Heart left ventricle (tissue), 16 donors: ENCODE measurements around the gene KANSL2. TPM values are rescaled to one million over a fixed set of nuclear protein-coding genes. Genes with fewer than 3 reads are reported as not detected.
"Not testable (repeated sequence)": the region's sequence is repeated elsewhere in the genome, so short reads cannot be mapped to it uniquely, and the experiment has no call there.

ENCODE experiments used
- ATAC-seq, 4 donors: fragments of 200-7000 bp; cut with Tn5 transposase; one replicate each; pipeline ENCODE4 v1.9.1; 2020 to 2022; ENCODE audit warnings: moderate library complexity in 4 of 4, mild to moderate bottlenecking in 3 of 4, moderate number of reproducible peaks in 1 of 4
- DNase-seq, 5 donors: peaks; one replicate each; pipeline ENCODE4 v3.0.0-alpha.2; 2020
- H3K27ac ChIP-seq, 12 donors: fragments of 200-600 bp; sonication (generic) in 4 of 12; one replicate each; pipeline versions ENCODE4 v1.5.0 to v1.8.0; 2016 to 2022; ENCODE audit warnings: mild to moderate bottlenecking in 2 of 12
- H3K27me3 ChIP-seq, 9 donors: fragments of 200-600 bp; sonication (generic) in 2 of 9; one replicate each; pipeline versions ENCODE4 v1.5.1 to v1.8.0; 2016 to 2022; ENCODE audit warnings: mild to moderate bottlenecking in 3 of 9
- H3K36me3 ChIP-seq, 9 donors: fragments of 200-600 bp; sonication (generic) in 2 of 9; one replicate each; pipeline versions ENCODE4 v1.5.0 to v1.8.0; 2018 to 2022; ENCODE audit warnings: mild to moderate bottlenecking in 2 of 9
- H3K4me1 ChIP-seq, 12 donors: fragments of 200-600 bp; sonication (generic) in 4 of 12; one replicate each; pipeline versions ENCODE4 v1.5.0 to v1.8.0; 2016 to 2022; ENCODE audit warnings: mild to moderate bottlenecking in 3 of 12
- H3K4me3 ChIP-seq, 12 donors: fragments of 200-600 bp; sonication (generic) in 4 of 12; one replicate each; pipeline versions ENCODE4 v1.5.0 to v1.8.0; 2017 to 2022; ENCODE audit warnings: mild to moderate bottlenecking in 9 of 12, moderate library complexity in 4 of 12
- H3K9me3 ChIP-seq, 12 donors: fragments of 200-600 bp; sonication (generic) in 4 of 12; one replicate each; pipeline versions ENCODE4 v1.5.0 to v1.8.0; 2016 to 2022; ENCODE audit warnings: mild to moderate bottlenecking in 1 of 12
- POLR2A ChIP-seq, 2 donors: fragments of 450-650 bp; IDR thresholded peaks; one replicate each; pipeline ENCODE4 v1.6.1; 2017; ENCODE audit warnings: antibody characterized with exemption in 2 of 2, mild to moderate bottlenecking in 2 of 2, moderate library complexity in 2 of 2
- WGBS, 4 donors: extraction: QIAGEN DNeasy Blood & Tissue Kit in 2 of 4; methylation state at CpG; one replicate each; pipeline versions ENCODE4 v1.1.5 to v1.1.7; 2013 to 2018; 5-methylcytosine and 5-hydroxymethylcytosine counted together
- intact Hi-C, 10 donors: fragments of 100-400 bp; cut with DNase I; formaldehyde crosslinking; loops; one replicate each; pipeline versions ENCODE4 v1.11.1 to v1.14.2; 2022
- polyA plus RNA-seq, 2 donors: library from polyadenylated mRNA; stranded (reverse); fragments of 200-250 nt; gene quantifications; one replicate each; pipeline ENCODE4 v1.2.3, GENCODE V29; 2013
- total RNA-seq, 9 donors: library from RNA; depleted of rRNA in 2 of 9; stranded (reverse); fragments of >200 nt in 2 of 9; fragmentation: NEBNext Ultra II Directional in 3 of 9; extraction: Animal tissue kit (Norgen Biotek cat#: 25700) in 3 of 9; gene quantifications; one replicate each; pipeline versions ENCODE4 v1.1.0 to v1.2.4, GENCODE V29; 2016 to 2023
- TF ChIP-seq, protein P1 (sequence below), 12 donors: fragments of 200-600 bp; sonication (generic) in 4 of 12; IDR thresholded peaks; one replicate each; pipeline versions ENCODE4 v1.5.0 to v1.8.0; 2018 to 2022; ENCODE audit warnings: antibody characterized with exemption in 12 of 12, mild to moderate bottlenecking in 5 of 12
- donor health status: ischemic (EF 13 %, LVEDD 7.1; RV severe dilation, severe dysfunction).
- donor health status: healthy with polysubstance abuse.
- donor health status: DM: no; HTN: yes; CAD: no.
- donor health status: DM: no; HTN: no; CAD: no.
- donor health status: ischemic (EF 25% LVEDD 6.9; RV normal size, moderate dysfunction).
- donor health status: ischemic (EF 25% LVEDD 5.7; RV mildly dilated, moderate dysfunction).
- donor health status: healthy.
- donor health status: DM: yes; HTN: yes; CAD: no.
- donor health status: ischemic (EF 35%, LVEDD 5.7; RV mildly dilated, moderate dysfunction).
- donor health status: nonischemic (EF 11% LVEDD 7.7; RV severe dilation, severe dysfunction).
- donor health status: DM: yes; HTN: yes; CAD: no.
- donor health status: PGD.
- donor health status: ischemic (EF 29% LVEDD 5.4; RV normal size, mild dysfunction).
- donor health status: nonischemic (EF 23%, LVEDD 6.1; RV moderate dilation, normal function).

KANSL2 gene
- total and polyA plus RNA-seq, 11 donors, result 20.1 to 35.6 (median 24.0) TPM

- ATAC-seq (no peak), DNase-seq (no peak)
- H3K4me1 ChIP-seq, result no peaks in the 10 kb centered on the region
- H3K9me3 ChIP-seq, result no peaks in the 10 kb centered on the region
- no peak overlapping the region for H3K4me3 ChIP-seq
- 90 to 100% (median 95%) methylated on average over 3 of the region's 3 CpGs for WGBS, 4 donors
- H3K27me3 ChIP-seq, result peaks cover 0 to 19% (median 0%) of the 10 kb centered on the region in 9 donors
- H3K36me3 ChIP-seq, result no peaks in the 10 kb centered on the region
- TF ChIP-seq, protein P1, sequence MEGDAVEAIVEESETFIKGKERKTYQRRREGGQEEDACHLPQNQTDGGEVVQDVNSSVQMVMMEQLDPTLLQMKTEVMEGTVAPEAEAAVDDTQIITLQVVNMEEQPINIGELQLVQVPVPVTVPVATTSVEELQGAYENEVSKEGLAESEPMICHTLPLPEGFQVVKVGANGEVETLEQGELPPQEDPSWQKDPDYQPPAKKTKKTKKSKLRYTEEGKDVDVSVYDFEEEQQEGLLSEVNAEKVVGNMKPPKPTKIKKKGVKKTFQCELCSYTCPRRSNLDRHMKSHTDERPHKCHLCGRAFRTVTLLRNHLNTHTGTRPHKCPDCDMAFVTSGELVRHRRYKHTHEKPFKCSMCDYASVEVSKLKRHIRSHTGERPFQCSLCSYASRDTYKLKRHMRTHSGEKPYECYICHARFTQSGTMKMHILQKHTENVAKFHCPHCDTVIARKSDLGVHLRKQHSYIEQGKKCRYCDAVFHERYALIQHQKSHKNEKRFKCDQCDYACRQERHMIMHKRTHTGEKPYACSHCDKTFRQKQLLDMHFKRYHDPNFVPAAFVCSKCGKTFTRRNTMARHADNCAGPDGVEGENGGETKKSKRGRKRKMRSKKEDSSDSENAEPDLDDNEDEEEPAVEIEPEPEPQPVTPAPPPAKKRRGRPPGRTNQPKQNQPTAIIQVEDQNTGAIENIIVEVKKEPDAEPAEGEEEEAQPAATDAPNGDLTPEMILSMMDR (IDR thresholded peaks at IDR 0.05), result no peak
- TF ChIP-seq POLR2A (IDR thresholded peaks at IDR 0.05), result no peak
- intact Hi-C loops, result loop anchor here in 1 of 10 donors (10.0 kb wide), 1 partner anchor 445 kb away; the partner anchor contains the start of gene CCDC184
- H3K27ac ChIP-seq, result no peak overlapping the region
Measured at GRCh38 chr12:48629541-48629940, 52.5 kb downstream of the KANSL2 start.

GRCh38 chr12:48627556-48627955, 54.5 kb downstream of the KANSL2 start:
- intact Hi-C loops, result loop anchor here in 1 of 10 donors (10.0 kb wide), 1 partner anchor 443 kb away; the partner anchor contains the start of gene CCDC184
- 74 to 84% (median 78%) methylated on average over 4 of the region's 4 CpGs for WGBS, 4 donors
- Histone ChIP-seq H3K9me3 (peaks cover 0 to 4% (median 0%) of the 10 kb centered on the region in 12 donors), H3K27me3 (peaks cover 0 to 19% (median 0%) of the 10 kb centered on the region in 9 donors), H3K4me1 (no peaks in the 10 kb centered on the region), H3K36me3 (no peaks in the 10 kb centered on the region), H3K27ac (no peak overlapping the region), H3K4me3 (no peak overlapping the region)
- no peak for TF ChIP-seq POLR2A (IDR thresholded peaks at IDR 0.05)
- TF ChIP-seq, protein P1 (IDR thresholded peaks at IDR 0.05), result no peak
- DNase-seq (no peak), ATAC-seq (no peak)

DNA sequence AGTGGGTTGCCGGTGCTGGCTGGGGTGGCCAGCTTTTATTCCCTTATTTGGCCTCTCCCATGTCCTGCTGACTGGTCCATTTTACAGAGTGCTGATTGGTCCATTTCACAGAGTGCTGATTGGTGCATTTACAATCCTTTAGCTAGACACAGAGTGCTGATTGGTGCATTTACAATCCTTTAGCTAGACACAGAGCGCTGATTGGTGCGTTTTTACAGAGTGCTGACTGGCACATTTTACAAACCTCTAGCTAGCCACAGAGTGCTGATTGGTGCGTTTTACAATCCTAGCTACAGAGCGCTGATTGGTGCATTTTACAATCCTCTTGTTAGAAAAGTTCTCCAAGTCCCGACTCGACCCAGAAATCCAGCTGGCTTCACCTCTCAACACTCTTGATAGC, 59.0 kb downstream of the KANSL2 start:
- intact Hi-C loops, result loop anchor here in 1 of 10 donors (10.0 kb wide), 1 partner anchor 438 kb away; the partner anchor contains the start of gene CCDC184
- H3K27me3 ChIP-seq, result peaks cover 0 to 15% (median 0%) of the 10 kb centered on the region in 9 donors
- not testable (repeated sequence) for DNase-seq, H3K4me1 ChIP-seq, H3K9me3 ChIP-seq, H3K36me3 ChIP-seq, H3K4me3 ChIP-seq, H3K27ac ChIP-seq, ATAC-seq
- WGBS, 4 donors, result 90 to 94% (median 92%) methylated on average over 7 of the region's 7 CpGs

GRCh38 chr12:48618541-48618940, 63.5 kb downstream of the KANSL2 start:
- WGBS, 4 donors, result 20 to 26% (median 24%) methylated on average over 7 of the region's 7 CpGs
- TF ChIP-seq, protein P1 (IDR thresholded peaks at IDR 0.05), result peak; percentile 91 to 99 (median 94)
- TF ChIP-seq POLR2A (IDR thresholded peaks at IDR 0.05), result no peak
- no peak overlapping the region for H3K4me3 ChIP-seq
- H3K27me3 ChIP-seq, result peaks cover 0 to 32% (median 0%) of the 10 kb centered on the region in 9 donors
- DNase-seq (peak in 4 of 5 donors; percentile 51 to 63 (median 56)), ATAC-seq (peak; percentile 55 to 80 (median 66))
- H3K4me1 ChIP-seq, result no peaks in the 10 kb centered on the region
- intact Hi-C loops, result loop anchor here in 4 of 10 donors (2.0 to 10.0 kb wide), 6 partner anchors 76 to 436 kb away; partner anchors contain the start of gene CCDC184 (in 2 of the 4)
- no peak overlapping the region for H3K27ac ChIP-seq
- no peaks in the 10 kb centered on the region for H3K36me3 ChIP-seq
- peaks cover 0 to 13% (median 4%) of the 10 kb centered on the region in 12 donors for H3K9me3 ChIP-seq
